HepG2 (cell line): ENCODE data around the gene CORO7. TPM values are rescaled to one million over a fixed set of nuclear protein-coding genes. Genes with fewer than 3 reads are reported as not detected.
A peak's percentile ranks its signal among the peaks of the same experiment; 100 is the strongest.

Source experiments
- ATF4 ChIP-seq, 2 experiments: fragments of 450-650 bp in 1 of 2; sonication (generic) in 1 of 2; formaldehyde crosslinking; IDR thresholded peaks; 2 replicates each; pipeline versions ENCODE4 v1.5.0 to v1.8.0; 2020 to 2022; ENCODE audit warnings: mild to moderate bottlenecking in 1 of 2, missing genetic modification reagents in 1 of 2
- E2F1 ChIP-seq: sonication (generic); formaldehyde crosslinking; IDR thresholded peaks from 2 replicates; pipeline ENCODE4 v1.5.0; 2020; ENCODE audit warnings: missing genetic modification reagents
- KDM3A ChIP-seq: IDR thresholded peaks from 2 replicates; pipeline ENCODE4 v1.6.1; 2018; ENCODE audit warnings: low read depth, missing compliant biosample characterization
- RARA ChIP-seq: IDR thresholded peaks from 2 replicates; pipeline ENCODE4 v1.6.1; 2016; ENCODE audit warnings: missing genetic modification reagents, missing compliant biosample characterization
- RBAK ChIP-seq: sonication (generic); formaldehyde crosslinking; IDR thresholded peaks from 2 replicates; pipeline ENCODE4 v1.5.1; 2020; ENCODE audit warnings: mild to moderate bottlenecking, missing genetic modification reagents
- RXRB ChIP-seq: IDR thresholded peaks from 2 replicates; pipeline ENCODE4 v1.6.1; 2016; ENCODE audit warnings: borderline replicate concordance, missing genetic modification reagents, missing compliant biosample characterization
- SIX4 ChIP-seq: sonication (generic); formaldehyde crosslinking; IDR thresholded peaks from 2 replicates; pipeline ENCODE4 v1.4.0; 2020; ENCODE audit warnings: missing genetic modification reagents
- TFDP2 ChIP-seq: sonication (generic); formaldehyde crosslinking; IDR thresholded peaks from 2 replicates; pipeline ENCODE4 v1.4.0; 2020; ENCODE audit warnings: missing genetic modification reagents
- ZBTB42 ChIP-seq: sonication (generic); formaldehyde crosslinking; IDR thresholded peaks from 2 replicates; pipeline ENCODE4 v1.5.0; 2020; ENCODE audit warnings: mild to moderate bottlenecking, missing genetic modification reagents
- ZNF138 ChIP-seq: sonication (generic); formaldehyde crosslinking; IDR thresholded peaks from 2 replicates; pipeline ENCODE4 v1.5.0; 2020; ENCODE audit warnings: mild to moderate bottlenecking, low read depth, missing genetic modification reagents
- ZNF142 ChIP-seq: sonication (generic); formaldehyde crosslinking; IDR thresholded peaks from 2 replicates; pipeline ENCODE4 v1.4.0; 2020; ENCODE audit warnings: missing genetic modification reagents
- ZNF451 ChIP-seq: sonication (generic); formaldehyde crosslinking; IDR thresholded peaks from 2 replicates; pipeline ENCODE4 v1.5.0; 2020; ENCODE audit warnings: mild to moderate bottlenecking, missing genetic modification reagents
- ZNF558 ChIP-seq: sonication (generic); formaldehyde crosslinking; IDR thresholded peaks from 2 replicates; pipeline ENCODE4 v1.9.0; 2022; ENCODE audit warnings: mild to moderate bottlenecking, missing genetic modification reagents, borderline replicate concordance
- ZNF572 ChIP-seq: sonication (generic); formaldehyde crosslinking; IDR thresholded peaks from 2 replicates; pipeline ENCODE4 v1.5.1; 2020; ENCODE audit warnings: mild to moderate bottlenecking, missing genetic modification reagents
- ZNF616 ChIP-seq: sonication (generic); formaldehyde crosslinking; IDR thresholded peaks from 2 replicates; pipeline ENCODE4 v1.5.0; 2020; ENCODE audit warnings: low read depth, mild to moderate bottlenecking, missing genetic modification reagents
- polyA plus RNA-seq, 8 experiments: library from polyadenylated mRNA; depleted of rRNA in 3 of 8; stranded (reverse) in 7 of 8; unstranded in 1 of 8; fragments of >200 nt; fragmentation: Illumina TruSeq in 4 of 8; extraction: Trizol in 4 of 8; gene quantifications; 2 replicates each; pipeline versions ENCODE4 v1.2.1 to v1.2.3, GENCODE V29; 2011 to 2016; ENCODE audit warnings: low read depth in 4 of 8, missing spikeins in 1 of 8, mixed read lengths in 1 of 8; ENCODE audit not compliant: insufficient read depth in 1 of 8
- total RNA-seq, 5 experiments: library from RNA; depleted of rRNA; stranded (reverse); fragments of >200 nt; fragmentation: Illumina TruSeq; extraction: Trizol; gene quantifications; 2 replicates each; pipeline ENCODE4 v1.2.3, GENCODE V29; 2016; ENCODE audit warnings: low read depth in 1 of 5
- TF ChIP-seq, protein P1 (sequence below): sonication (generic); formaldehyde crosslinking; conservative IDR thresholded peaks from 2 replicates; pipeline ENCODE4 v1.4.0; 2020; ENCODE audit warnings: missing genetic modification reagents

Gene CORO7
- total and polyA plus RNA-seq, 2 of the 13 experiments (the other 11 are each of a cell fraction or from before 2014, with no cell fraction given), result 9.9 to 14.3 TPM

- 0 out of 2 replicates have a peak, but pooled peaks have one; percentile 28 for TF ChIP-seq ZNF142 (CRISPR knock-in tag)
- no peak for TF ChIP-seq ZNF451 (CRISPR knock-in tag)
- TF ChIP-seq ZNF616 (CRISPR knock-in tag), result no peak
- no peak for TF ChIP-seq ZNF138 (CRISPR knock-in tag)
- TF ChIP-seq SIX4, result no peak
- TF ChIP-seq RXRB (CRISPR knock-in tag), result peak; percentile 54; the same call in 1 of the 2 replicates
- TF ChIP-seq E2F1 (CRISPR knock-in tag), result no peak
- TF ChIP-seq TFDP2 (CRISPR knock-in tag), result no peak
- no peak for TF ChIP-seq ZBTB42 (CRISPR knock-in tag)
- no peak for TF ChIP-seq ZNF558 (CRISPR knock-in tag)
- no peak; a peak in 1 of 4 replicates for TF ChIP-seq ATF4 (CRISPR knock-in tag; IDR thresholded peaks at IDR 0.05)
- no peak for TF ChIP-seq RBAK (CRISPR knock-in tag)
- peak; percentile 30; the same call in 1 of the 2 replicates for TF ChIP-seq KDM3A (CRISPR knock-in tag)
- TF ChIP-seq RARA, result no peak
- TF ChIP-seq, protein P1, sequence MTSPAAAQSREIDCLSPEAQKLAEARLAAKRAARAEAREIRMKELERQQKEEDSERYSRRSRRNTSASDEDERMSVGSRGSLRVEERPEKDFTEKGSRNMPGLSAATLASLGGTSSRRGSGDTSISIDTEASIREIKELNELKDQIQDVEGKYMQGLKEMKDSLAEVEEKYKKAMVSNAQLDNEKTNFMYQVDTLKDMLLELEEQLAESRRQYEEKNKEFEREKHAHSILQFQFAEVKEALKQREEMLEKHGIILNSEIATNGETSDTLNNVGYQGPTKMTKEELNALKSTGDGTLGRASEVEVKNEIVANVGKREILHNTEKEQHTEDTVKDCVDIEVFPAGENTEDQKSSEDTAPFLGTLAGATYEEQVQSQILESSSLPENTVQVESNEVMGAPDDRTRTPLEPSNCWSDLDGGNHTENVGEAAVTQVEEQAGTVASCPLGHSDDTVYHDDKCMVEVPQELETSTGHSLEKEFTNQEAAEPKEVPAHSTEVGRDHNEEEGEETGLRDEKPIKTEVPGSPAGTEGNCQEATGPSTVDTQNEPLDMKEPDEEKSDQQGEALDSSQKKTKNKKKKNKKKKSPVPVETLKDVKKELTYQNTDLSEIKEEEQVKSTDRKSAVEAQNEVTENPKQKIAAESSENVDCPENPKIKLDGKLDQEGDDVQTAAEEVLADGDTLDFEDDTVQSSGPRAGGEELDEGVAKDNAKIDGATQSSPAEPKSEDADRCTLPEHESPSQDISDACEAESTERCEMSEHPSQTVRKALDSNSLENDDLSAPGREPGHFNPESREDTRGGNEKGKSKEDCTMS (CRISPR knock-in tag), result no peak
- TF ChIP-seq ZNF572 (CRISPR knock-in tag), result 0 out of 2 replicates have a peak, but pooled peaks have one; percentile 28
Measured at GRCh38 chr16:4330277-4330874, 86.0 kb downstream of the CORO7 start (continued).
